ENCODE data around the gene ADAMTS7. TPM values are rescaled to one million over a fixed set of nuclear protein-coding genes. Genes with fewer than 3 reads are reported as not detected.
"Not testable (repeated sequence)": the region's sequence is repeated elsewhere in the genome, so short reads cannot be mapped to it uniquely, and the experiment has no call there.

The ADAMTS7 gene
- total RNA-seq, 1 donor from 2014 or later, result 27.4 TPM

DNA sequence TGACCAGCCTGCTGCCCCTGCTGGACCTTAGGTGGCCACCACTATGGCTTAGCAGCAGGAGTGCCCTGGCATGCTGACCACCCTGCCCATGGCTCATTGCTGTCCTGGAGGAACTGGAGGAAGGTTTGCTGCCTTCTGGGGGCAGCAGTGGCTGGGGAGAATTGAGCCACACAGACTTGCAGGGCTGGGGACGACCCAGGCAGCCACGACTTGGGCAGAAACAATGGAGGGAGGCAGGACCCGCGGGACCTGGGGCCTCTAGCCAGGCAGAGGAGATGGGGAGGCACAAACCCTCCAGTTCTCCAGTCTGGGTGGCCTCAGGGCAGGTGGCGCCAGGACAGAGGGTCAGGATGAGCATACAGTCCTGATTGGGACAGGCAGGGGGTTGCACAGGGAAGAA, 32.8 kb downstream of the ADAMTS7 start:
- Histone ChIP-seq H3K27me3 (ENCODE audit: control insufficient read depth, insufficient read depth, low read length) (no peaks in the 10 kb centered on the region), H3K36me3 (ENCODE audit: control insufficient read depth, insufficient read depth, low read length) (no peaks in the 10 kb centered on the region), H3K4me3 (ENCODE audit: low read depth, low read length) (no peak overlapping the region)
- TF ChIP-seq, protein P1, sequence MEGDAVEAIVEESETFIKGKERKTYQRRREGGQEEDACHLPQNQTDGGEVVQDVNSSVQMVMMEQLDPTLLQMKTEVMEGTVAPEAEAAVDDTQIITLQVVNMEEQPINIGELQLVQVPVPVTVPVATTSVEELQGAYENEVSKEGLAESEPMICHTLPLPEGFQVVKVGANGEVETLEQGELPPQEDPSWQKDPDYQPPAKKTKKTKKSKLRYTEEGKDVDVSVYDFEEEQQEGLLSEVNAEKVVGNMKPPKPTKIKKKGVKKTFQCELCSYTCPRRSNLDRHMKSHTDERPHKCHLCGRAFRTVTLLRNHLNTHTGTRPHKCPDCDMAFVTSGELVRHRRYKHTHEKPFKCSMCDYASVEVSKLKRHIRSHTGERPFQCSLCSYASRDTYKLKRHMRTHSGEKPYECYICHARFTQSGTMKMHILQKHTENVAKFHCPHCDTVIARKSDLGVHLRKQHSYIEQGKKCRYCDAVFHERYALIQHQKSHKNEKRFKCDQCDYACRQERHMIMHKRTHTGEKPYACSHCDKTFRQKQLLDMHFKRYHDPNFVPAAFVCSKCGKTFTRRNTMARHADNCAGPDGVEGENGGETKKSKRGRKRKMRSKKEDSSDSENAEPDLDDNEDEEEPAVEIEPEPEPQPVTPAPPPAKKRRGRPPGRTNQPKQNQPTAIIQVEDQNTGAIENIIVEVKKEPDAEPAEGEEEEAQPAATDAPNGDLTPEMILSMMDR (IDR thresholded peaks at IDR 0.05; ENCODE audit: insufficient read depth, low read length, poor library complexity, severe bottlenecking), result no peak
- DNase-seq (ENCODE audit: low read depth), result no peak

DNA sequence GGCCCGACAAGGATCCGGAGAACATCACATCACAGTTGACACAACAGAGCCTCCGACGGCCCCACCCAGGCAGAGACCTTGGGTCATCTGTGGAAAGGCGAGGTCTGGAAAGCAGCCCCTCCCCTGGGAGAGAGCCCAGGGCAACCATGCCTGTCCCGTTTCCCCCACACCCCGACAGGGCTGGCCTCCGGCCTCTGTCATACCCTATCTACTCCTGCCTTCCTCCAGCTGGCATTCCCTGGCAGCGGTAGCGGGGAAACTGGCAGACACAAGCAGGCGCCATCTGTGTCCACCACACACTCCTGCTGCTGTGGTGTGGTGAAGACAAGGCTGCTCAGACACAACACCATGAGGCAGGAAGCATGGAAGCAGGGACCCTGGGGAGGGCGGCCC, 33.3 kb downstream of the ADAMTS7 start:
- H3K36me3 ChIP-seq (ENCODE audit: control insufficient read depth, insufficient read depth, low read length); H3K27me3 ChIP-seq (ENCODE audit: control insufficient read depth, insufficient read depth, low read length); DNase-seq (ENCODE audit: low read depth); H3K4me3 ChIP-seq (ENCODE audit: low read depth, low read length): not testable (repeated sequence)

- H3K4me3 ChIP-seq (ENCODE audit: low read depth, low read length); DNase-seq (ENCODE audit: low read depth); H3K36me3 ChIP-seq (ENCODE audit: control insufficient read depth, insufficient read depth, low read length); H3K27me3 ChIP-seq (ENCODE audit: control insufficient read depth, insufficient read depth, low read length): not testable (repeated sequence)
These were observed 33.8 kb downstream of the ADAMTS7 start for GRCh38 chr15:78777290-78777952.

GRCh38 chr15:78776046-78776925, 35.0 kb downstream of the ADAMTS7 start:
- H3K4me3 ChIP-seq (ENCODE audit: low read depth, low read length); DNase-seq (ENCODE audit: low read depth); H3K27me3 ChIP-seq (ENCODE audit: control insufficient read depth, insufficient read depth, low read length); H3K36me3 ChIP-seq (ENCODE audit: control insufficient read depth, insufficient read depth, low read length): not testable (repeated sequence)

DNA sequence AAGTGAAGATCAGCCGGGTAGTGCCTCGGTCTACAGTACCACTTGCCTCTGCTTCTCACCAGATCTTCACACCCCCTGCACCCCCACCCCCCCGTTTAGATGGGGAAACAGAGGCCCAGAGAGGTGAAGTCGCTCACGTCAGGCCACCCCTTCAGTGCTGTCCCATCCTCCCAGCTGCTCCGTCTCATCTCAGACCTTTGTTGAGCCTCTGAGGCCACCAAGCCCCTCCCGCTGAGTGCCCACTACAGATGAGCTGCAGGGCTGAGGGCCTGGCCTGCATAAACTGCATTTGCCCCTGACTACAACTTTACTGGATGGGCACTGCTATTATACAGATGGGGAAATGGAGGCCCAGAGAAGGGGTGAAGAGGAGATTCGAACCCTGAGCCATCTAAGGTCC, 35.8 kb downstream of the ADAMTS7 start:
- no peak for DNase-seq (ENCODE audit: low read depth)
- Histone ChIP-seq H3K36me3 (ENCODE audit: control insufficient read depth, insufficient read depth, low read length) (no peaks in the 10 kb centered on the region), H3K27me3 (ENCODE audit: control insufficient read depth, insufficient read depth, low read length) (no peaks in the 10 kb centered on the region), H3K4me3 (ENCODE audit: low read depth, low read length) (no peak overlapping the region)
- TF ChIP-seq, protein P1 (IDR thresholded peaks at IDR 0.05; ENCODE audit: insufficient read depth, low read length, poor library complexity, severe bottlenecking), result no peak

- not testable (repeated sequence) for H3K36me3 ChIP-seq (ENCODE audit: control insufficient read depth, insufficient read depth, low read length); H3K4me3 ChIP-seq (ENCODE audit: low read depth, low read length); DNase-seq (ENCODE audit: low read depth); H3K27me3 ChIP-seq (ENCODE audit: control insufficient read depth, insufficient read depth, low read length)
These were observed 36.7 kb downstream of the ADAMTS7 start for GRCh38 chr15:78774451-78774990.

DNA sequence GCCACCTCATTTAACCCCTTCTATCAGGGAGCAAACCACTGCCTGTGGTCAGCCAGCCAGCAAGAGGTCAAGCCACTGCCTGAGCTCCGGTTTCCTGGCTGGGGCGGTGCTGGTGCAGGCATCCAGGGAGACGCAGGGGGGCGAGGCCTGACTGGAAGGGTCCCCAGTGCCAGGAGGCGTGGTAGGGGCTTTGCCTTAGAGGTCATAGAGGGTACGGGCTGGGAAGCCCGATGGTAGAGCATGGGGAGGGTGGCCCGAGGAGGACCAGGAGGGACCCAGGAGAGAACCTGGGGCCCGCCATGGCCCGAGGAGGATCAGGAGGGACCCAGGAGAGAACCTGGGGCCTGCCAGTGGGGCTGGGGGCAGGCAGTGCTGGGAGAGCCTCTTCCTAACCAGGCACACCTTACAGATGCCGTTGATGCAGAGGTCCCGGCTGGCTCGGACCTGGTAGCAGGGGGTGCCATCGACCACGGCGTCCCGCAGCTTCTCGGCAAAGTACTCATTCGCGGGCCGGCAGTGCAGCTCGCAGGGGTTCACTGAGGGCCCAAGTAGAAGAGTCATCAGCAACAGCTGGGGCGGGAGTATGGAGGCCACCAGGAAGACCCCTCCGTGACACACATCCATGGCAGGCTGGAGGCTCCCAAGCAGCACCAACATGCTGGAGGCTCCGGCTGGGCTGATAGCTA, 37.4 kb downstream of the ADAMTS7 start:
- H3K4me3 ChIP-seq (ENCODE audit: low read depth, low read length); H3K36me3 ChIP-seq (ENCODE audit: control insufficient read depth, insufficient read depth, low read length); H3K27me3 ChIP-seq (ENCODE audit: control insufficient read depth, insufficient read depth, low read length); DNase-seq (ENCODE audit: low read depth): not testable (repeated sequence)

GRCh38 chr15:78772738-78773137, 38.5 kb downstream of the ADAMTS7 start:
- Histone ChIP-seq H3K27me3 (ENCODE audit: control insufficient read depth, insufficient read depth, low read length) (no peaks in the 10 kb centered on the region), H3K36me3 (ENCODE audit: control insufficient read depth, insufficient read depth, low read length) (no peaks in the 10 kb centered on the region), H3K4me3 (ENCODE audit: low read depth, low read length) (no peak overlapping the region)
- DNase-seq (ENCODE audit: low read depth), result no peak
- TF ChIP-seq, protein P1 (IDR thresholded peaks at IDR 0.05; ENCODE audit: insufficient read depth, low read length, poor library complexity, severe bottlenecking), result no peak

DNA sequence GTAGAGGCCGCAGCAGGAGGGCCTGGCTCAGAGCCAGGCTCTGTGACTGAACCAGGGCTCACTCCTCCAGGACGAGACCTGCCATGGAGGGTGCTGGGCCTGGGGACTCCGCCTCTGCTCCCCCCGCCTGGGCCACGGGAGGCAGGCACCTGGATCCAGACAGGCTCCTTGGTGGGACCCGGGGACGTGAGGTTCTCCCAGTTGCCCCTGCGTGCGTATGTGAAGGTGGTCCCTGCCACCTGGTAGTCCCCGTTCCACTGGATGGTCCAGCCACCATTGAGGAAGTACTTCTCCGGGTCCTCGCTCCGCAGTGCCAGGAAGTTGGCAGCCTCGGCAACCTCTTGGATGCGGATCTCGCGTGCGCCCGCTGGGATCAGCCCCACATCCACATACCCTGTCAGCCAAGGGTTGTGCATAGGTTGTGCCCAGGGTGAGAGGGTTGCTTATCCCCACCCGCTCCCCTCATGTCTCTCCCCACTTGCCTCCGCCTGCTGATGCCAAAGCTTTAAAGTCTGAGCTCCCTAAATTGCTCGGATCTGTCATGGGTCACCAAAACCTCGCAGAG, 39.7 kb downstream of the ADAMTS7 start:
- H3K4me3 ChIP-seq (ENCODE audit: low read depth, low read length); H3K27me3 ChIP-seq (ENCODE audit: control insufficient read depth, insufficient read depth, low read length); DNase-seq (ENCODE audit: low read depth); H3K36me3 ChIP-seq (ENCODE audit: control insufficient read depth, insufficient read depth, low read length): not testable (repeated sequence)

DNA sequence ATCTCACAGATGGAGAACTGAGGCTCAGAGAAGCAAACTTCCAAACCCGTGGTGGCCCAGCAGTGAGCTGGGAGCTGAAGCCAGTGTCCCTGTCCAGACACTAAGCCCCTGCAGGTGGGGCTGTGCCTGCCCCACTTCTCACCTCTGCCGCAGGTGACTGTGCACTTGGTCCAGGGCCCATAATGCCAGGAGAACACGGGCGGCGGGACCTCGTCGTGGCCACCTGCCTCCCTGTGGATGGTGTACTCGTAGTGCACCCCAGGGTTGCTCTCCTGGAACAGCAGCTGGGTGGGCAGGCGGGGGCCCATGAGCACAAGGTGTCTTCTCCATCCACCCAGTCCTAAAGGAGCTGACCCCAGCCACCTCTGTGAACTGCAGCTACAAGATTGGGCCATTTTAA, 40.2 kb downstream of the ADAMTS7 start:
- H3K27me3 ChIP-seq (ENCODE audit: control insufficient read depth, insufficient read depth, low read length); H3K4me3 ChIP-seq (ENCODE audit: low read depth, low read length); H3K36me3 ChIP-seq (ENCODE audit: control insufficient read depth, insufficient read depth, low read length); DNase-seq (ENCODE audit: low read depth): not testable (repeated sequence)
